Mammary epithelial cell (primary cell): ENCODE data around the gene CADM2.

Source experiments
- EZH2 ChIP-seq: IDR thresholded peaks from 2 replicates; pipeline ENCODE4 v1.6.1; 2012; ENCODE audit warnings: low read length, inconsistent platforms, borderline replicate concordance
- TF ChIP-seq, protein P1 (sequence below), 2 donors: IDR thresholded peaks in 1 of 2; conservative IDR thresholded peaks in 1 of 2; 2 replicates each; pipeline ENCODE4 v1.5.1; 2011 to 2012; ENCODE audit warnings: inconsistent platforms in 2 of 2, low read length in 2 of 2, mild to moderate bottlenecking in 2 of 2, control low read depth in 1 of 2, low read depth in 1 of 2; ENCODE audit not compliant: insufficient read depth in 1 of 2; ENCODE audit errors: extremely low read depth in 1 of 2

DNA sequence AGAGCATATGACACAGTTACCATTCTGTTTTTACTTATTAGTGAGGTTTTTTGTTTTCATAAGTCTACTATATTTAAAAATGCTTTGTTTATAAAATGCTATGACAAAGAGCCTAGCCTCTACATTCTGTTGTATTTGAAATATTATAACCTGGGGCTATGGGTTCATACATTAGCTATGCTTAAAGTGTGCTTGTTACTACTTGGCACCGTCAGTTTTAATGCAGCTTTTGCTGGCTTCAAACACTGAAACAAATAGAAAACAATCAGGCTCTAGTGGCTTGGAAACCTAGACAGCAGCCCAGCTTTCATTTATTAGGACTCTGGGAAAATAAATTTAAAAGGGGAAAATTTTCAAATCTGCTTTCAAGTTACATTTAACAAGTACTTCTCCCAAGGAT lies 635.9 kb downstream of the CADM2 start:
- TF ChIP-seq, protein P1, sequence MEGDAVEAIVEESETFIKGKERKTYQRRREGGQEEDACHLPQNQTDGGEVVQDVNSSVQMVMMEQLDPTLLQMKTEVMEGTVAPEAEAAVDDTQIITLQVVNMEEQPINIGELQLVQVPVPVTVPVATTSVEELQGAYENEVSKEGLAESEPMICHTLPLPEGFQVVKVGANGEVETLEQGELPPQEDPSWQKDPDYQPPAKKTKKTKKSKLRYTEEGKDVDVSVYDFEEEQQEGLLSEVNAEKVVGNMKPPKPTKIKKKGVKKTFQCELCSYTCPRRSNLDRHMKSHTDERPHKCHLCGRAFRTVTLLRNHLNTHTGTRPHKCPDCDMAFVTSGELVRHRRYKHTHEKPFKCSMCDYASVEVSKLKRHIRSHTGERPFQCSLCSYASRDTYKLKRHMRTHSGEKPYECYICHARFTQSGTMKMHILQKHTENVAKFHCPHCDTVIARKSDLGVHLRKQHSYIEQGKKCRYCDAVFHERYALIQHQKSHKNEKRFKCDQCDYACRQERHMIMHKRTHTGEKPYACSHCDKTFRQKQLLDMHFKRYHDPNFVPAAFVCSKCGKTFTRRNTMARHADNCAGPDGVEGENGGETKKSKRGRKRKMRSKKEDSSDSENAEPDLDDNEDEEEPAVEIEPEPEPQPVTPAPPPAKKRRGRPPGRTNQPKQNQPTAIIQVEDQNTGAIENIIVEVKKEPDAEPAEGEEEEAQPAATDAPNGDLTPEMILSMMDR (conservative IDR thresholded peaks at IDR 0.05 in 1 of 2, IDR thresholded peaks at IDR 0.05 in 1 of 2; ENCODE audit: extremely low read depth in 1 of 2, insufficient read depth in 1 of 2, low read depth in 1 of 2, low read length in 2 of 2) = no peak
- TF ChIP-seq EZH2 = no peak
